HCT116 (cell line): ENCODE measurements around the gene ACAN. TPM values are rescaled to one million over a fixed set of nuclear protein-coding genes. Genes with fewer than 3 reads are reported as not detected.

ENCODE experiments used
- ATAC-seq: fragments of 200-7000 bp; cut with Tn5 transposase; 2 replicates; pipeline ENCODE4 v1.9.1; 2020; ENCODE audit warnings: mild to moderate bottlenecking, moderate library complexity
- BruUV-seq: library from RNA; stranded (reverse); fragments of 400-500 nt; replicated peaks from 2 replicates; lab custom pipeline; 2021; lab: Mats Ljungman, UMichigan
- CTCF ChIA-PET: fragments of 300-600 bp; sonication (Branson Sonifier 250); formaldehyde crosslinking; loops from one replicate; lab custom pipeline; 2021; ENCODE audit warnings: antibody characterized with exemption; lab: Charles Lee
- POLR2A ChIA-PET: fragments of 300-600, 350-600 bp; sonication (Branson Sonifier 250); formaldehyde crosslinking; loops from one replicate; lab custom pipeline; 2021; ENCODE audit warnings: antibody characterized with exemption; lab: Charles Lee
- RAD21 ChIA-PET, 2 experiments: fragments of 300-600 bp; sonication (Branson Sonifier 250); formaldehyde crosslinking; loops; one replicate each; lab custom pipeline; 2023; ENCODE audit warnings: low total read pairs in 2 of 2; ENCODE audit not compliant: uncharacterized antibody in 2 of 2, unreplicated experiment in 2 of 2, low non-redundant PET in 1 of 2; lab: Charles Lee
- DNase-seq: peaks from one replicate; pipeline ENCODE4 v3.0.0-alpha.2; 2010; ENCODE audit warnings: low read depth, low spot score
- H2AFZ ChIP-seq: fragments of 200-600 bp; shearing (Covaris generic), sonication (generic); 2 replicates; pipeline ENCODE4 v1.6.1; 2017; ENCODE audit warnings: low read depth, mixed run types, mixed read lengths, antibody characterized with exemption, low read length; ENCODE audit not compliant: poor library complexity, severe bottlenecking
- H3K27ac ChIP-seq: 2 replicates; pipeline ENCODE4 v1.5.1; 2012; ENCODE audit warnings: low read depth, low read length
- H3K27me3 ChIP-seq: fragments of 200-600 bp; sonication (generic); 2 replicates; pipeline ENCODE4 v1.6.1; 2016; ENCODE audit warnings: mixed run types, low read length, mixed read lengths; ENCODE audit not compliant: insufficient read depth
- H3K36me3 ChIP-seq, 2 experiments: fragments of 200-500 bp in 1 of 2; fragments of 200-600 bp in 1 of 2; sonication (Bioruptor generic) in 1 of 2; sonication (generic) in 1 of 2; 2 replicates each; pipeline versions ENCODE4 v1.5.1 to v1.6.1; 2014 to 2016; ENCODE audit warnings: low read length in 2 of 2, inconsistent platforms in 1 of 2, mixed read lengths in 1 of 2, mixed run types in 1 of 2; ENCODE audit not compliant: insufficient read depth in 2 of 2, control insufficient read depth in 1 of 2
- H3K4me1 ChIP-seq, 2 experiments: fragments of 200-600 bp in 1 of 2; sonication (generic) in 1 of 2; 2 replicates each; pipeline versions ENCODE4 v1.5.1 to v1.6.1; 2012 to 2017; ENCODE audit warnings: low read length in 2 of 2, inconsistent platforms in 1 of 2, mild to moderate bottlenecking in 1 of 2, mixed read lengths in 1 of 2, mixed run types in 1 of 2, moderate library complexity in 1 of 2; ENCODE audit not compliant: insufficient read depth in 2 of 2, control insufficient read depth in 1 of 2
- H3K4me2 ChIP-seq: fragments of 200-600 bp; sonication (generic); 2 replicates; pipeline ENCODE4 v1.6.1; 2017; ENCODE audit warnings: mixed run types, low read length, mixed read lengths
- H3K4me3 ChIP-seq, 2 experiments: fragments of 200-600 bp in 1 of 2; sonication (generic) in 1 of 2; replicated peaks in 1 of 2; 2 replicates each; pipeline ENCODE4 v1.5.1; 2011 to 2016; ENCODE audit warnings: low read length in 2 of 2, control low read depth in 1 of 2, low read depth in 1 of 2, mild to moderate bottlenecking in 1 of 2, mixed read lengths in 1 of 2, mixed run types in 1 of 2
- H3K79me2 ChIP-seq: fragments of 200-600 bp; sonication (generic); 2 replicates; pipeline ENCODE4 v1.6.1; 2017; ENCODE audit warnings: mild to moderate bottlenecking, mixed run types, low read length, moderate library complexity, mixed read lengths; ENCODE audit not compliant: insufficient read depth
- H3K9ac ChIP-seq: fragments of 200-600 bp; sonication (generic); 2 replicates; pipeline ENCODE4 v1.6.1; 2016; ENCODE audit warnings: low read length, mixed read lengths
- H3K9me2 ChIP-seq: fragments of 200-600 bp; sonication (generic), shearing (Covaris generic); 2 replicates; pipeline ENCODE4 v1.6.1; 2017; ENCODE audit warnings: mixed run types, mild to moderate bottlenecking, moderate library complexity; ENCODE audit not compliant: insufficient read depth
- H3K9me3 ChIP-seq, 2 experiments: fragments of 200-500 bp in 1 of 2; fragments of 200-600 bp in 1 of 2; sonication (Bioruptor generic) in 1 of 2; sonication (generic) in 1 of 2; 2 replicates each; pipeline ENCODE4 v1.6.1; 2014 to 2017; ENCODE audit warnings: low read length in 2 of 2, mixed read lengths in 2 of 2, inconsistent platforms in 1 of 2, low read depth in 1 of 2, mild to moderate bottlenecking in 1 of 2, mixed run types in 1 of 2, moderate library complexity in 1 of 2; ENCODE audit not compliant: control insufficient read depth in 1 of 2, insufficient read depth in 1 of 2
- H4K20me1 ChIP-seq: fragments of 200-600 bp; sonication (generic), shearing (Covaris generic); 2 replicates; pipeline ENCODE4 v1.6.1; 2017; ENCODE audit warnings: mixed run types, mild to moderate bottlenecking, moderate library complexity; ENCODE audit not compliant: insufficient read depth
- FOSL1 ChIP-seq: IDR thresholded peaks from 2 replicates; pipeline ENCODE4 v1.6.1; 2012; ENCODE audit warnings: low read depth
- JUND ChIP-seq: IDR thresholded peaks from 2 replicates; pipeline ENCODE4 v1.6.1; 2012
- MAX ChIP-seq: IDR thresholded peaks from 2 replicates; pipeline ENCODE4 v1.6.1; 2012
- SIN3A ChIP-seq: IDR thresholded peaks from 2 replicates; pipeline ENCODE4 v1.6.1; 2012; ENCODE audit warnings: low read depth
- ZBTB33 ChIP-seq: IDR thresholded peaks from 2 replicates; pipeline ENCODE4 v1.6.1; 2011; ENCODE audit warnings: mild to moderate bottlenecking, low read length, moderate library complexity; ENCODE audit not compliant: insufficient replicate concordance; ENCODE audit errors: extremely low read depth
- intact Hi-C: fragments of 100-400 bp; cut with micrococcal nuclease; formaldehyde crosslinking; loops from 2 replicates; pipeline ENCODE4 v1.10.0; 2022
- total RNA-seq: library from RNA; stranded (reverse); gene quantifications from one replicate; pipeline ENCODE4 v1.2.1, GENCODE V29; 2021; ENCODE audit not compliant: unreplicated experiment

Gene ACAN
- total RNA-seq, 1 experiment from 2014 or later = not detected

DNA sequence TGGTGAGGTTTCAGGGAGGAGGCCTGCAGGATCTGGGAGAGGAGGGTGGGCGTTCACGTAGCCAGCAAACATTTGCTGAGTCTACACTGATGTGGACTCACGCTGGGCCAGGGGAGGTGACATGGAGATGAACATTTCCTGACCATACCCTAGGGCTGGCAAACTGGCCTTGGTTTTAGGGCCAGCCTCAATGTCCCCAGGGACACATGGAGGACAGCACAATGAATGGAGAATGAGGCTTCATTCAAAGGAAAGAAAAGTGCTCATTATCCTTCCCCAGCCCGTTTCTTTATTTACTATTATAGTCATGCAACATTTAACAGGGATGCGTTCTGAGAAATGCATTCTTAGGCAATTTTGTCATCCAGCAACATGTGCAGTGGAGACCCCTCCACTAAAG, 26.8 kb downstream of the ACAN start:
- POLR2A ChIA-PET = no interaction called here
- no peak overlapping the region for H3K4me3 ChIP-seq
- no peaks in the 10 kb centered on the region for H4K20me1 ChIP-seq
- H3K27me3 ChIP-seq = 0 out of 2 replicates have a peak, but pooled peaks cover 9% of the 10 kb centered on the region
- TF ChIP-seq JUND (no peak), MAX (no peak), FOSL1 (no peak), SIN3A (no peak), ZBTB33 (no peak)
- TF ChIP-seq, all 23 proteins: peak for 0
- CTCF ChIA-PET = no interaction called here
- Histone ChIP-seq H3K9ac (no peak overlapping the region), H3K27ac (no peak overlapping the region), H3K4me1 (no peaks in the 10 kb centered on the region), H3K9me2 (no peaks in the 10 kb centered on the region), H3K4me2 (no peak overlapping the region), H3K79me2 (no peaks in the 10 kb centered on the region), H3K36me3 (no peaks in the 10 kb centered on the region), H3K9me3 (no peaks in the 10 kb centered on the region), H2AFZ (no peak overlapping the region)
- DNase-seq (no peak), ATAC-seq (no peak)
- intact Hi-C loops = loop anchor here (10.0 kb wide), 1 partner anchor 585 kb away; no protein-coding TSS in a partner anchor
- RAD21 ChIA-PET = no interaction called here
- BruUV-seq = no TSS peak
